Lower lobe of right lung (tissue), 2 donors: ENCODE measurements around the gene NPAS4. TPM values are rescaled to one million over a fixed set of nuclear protein-coding genes. Genes with fewer than 3 reads are reported as not detected.

Source experiments
- ATAC-seq, 2 donors: fragments of 200-7000 bp; cut with Tn5 transposase; one replicate each; pipeline ENCODE4 v1.9.1; 2020 to 2022; ENCODE audit warnings: mild to moderate bottlenecking in 2 of 2, moderate library complexity in 2 of 2
- DNase-seq: peaks from one replicate; pipeline ENCODE4 v3.0.0-alpha.2; 2020
- H3K27ac ChIP-seq: fragments of 200-600 bp; one replicate; pipeline ENCODE4 v1.8.0; 2022
- H3K27me3 ChIP-seq: fragments of 200-600 bp; one replicate; pipeline ENCODE4 v1.8.0; 2022; ENCODE audit warnings: low read depth
- H3K36me3 ChIP-seq: fragments of 200-600 bp; one replicate; pipeline ENCODE4 v1.8.0; 2022; ENCODE audit warnings: mild to moderate bottlenecking
- H3K4me1 ChIP-seq: fragments of 200-600 bp; one replicate; pipeline ENCODE4 v1.8.0; 2022
- H3K4me3 ChIP-seq: fragments of 200-600 bp; one replicate; pipeline ENCODE4 v1.8.0; 2022; ENCODE audit warnings: mild to moderate bottlenecking
- H3K9me3 ChIP-seq: fragments of 200-600 bp; one replicate; pipeline ENCODE4 v1.8.0; 2022
- CTCF ChIP-seq: fragments of 200-600 bp; IDR thresholded peaks from one replicate; pipeline ENCODE4 v1.8.0; 2022; ENCODE audit warnings: antibody characterized with exemption, mild to moderate bottlenecking
- intact Hi-C: fragments of 100-400 bp; cut with DNase I; formaldehyde crosslinking; loops from one replicate; pipeline ENCODE4 v1.11.0; 2022
- total RNA-seq: library from RNA; stranded (reverse); fragmentation: NEBNext Ultra II Directional; extraction: Animal tissue kit (Norgen Biotek cat#: 25700); gene quantifications from one replicate; pipeline ENCODE4 v1.2.1, GENCODE V29; 2021
- donor health status: DM: no; HTN: yes; CAD: no; lungs with severe emphysema.

The NPAS4 gene
- total RNA-seq, 1 donor from 2014 or later = not detected

- Histone ChIP-seq H3K4me3 (peak overlapping the region; percentile 35), H3K27ac (no peak overlapping the region), H3K36me3 (no peaks in the 10 kb centered on the region), H3K9me3 (no peaks in the 10 kb centered on the region), H3K27me3 (no peaks in the 10 kb centered on the region), H3K4me1 (peaks cover 7% of the 10 kb centered on the region)
- ATAC-seq (peak; percentile 82 to 86), DNase-seq (peak; percentile 90)
- peak; percentile 94 for TF ChIP-seq CTCF
- intact Hi-C loops = no loop called here
These were observed 34.4 kb upstream of the NPAS4 start for GRCh38 chr11:66386171-66387069.

- Histone ChIP-seq H3K27ac (no peak overlapping the region), H3K9me3 (no peaks in the 10 kb centered on the region), H3K27me3 (peaks cover 6% of the 10 kb centered on the region), H3K4me1 (peaks cover 7% of the 10 kb centered on the region), H3K4me3 (no peak overlapping the region), H3K36me3 (no peaks in the 10 kb centered on the region)
- ATAC-seq (peak; percentile 76 to 84), DNase-seq (peak; percentile 78)
- TF ChIP-seq CTCF = peak; percentile 77
- intact Hi-C loops = no loop called here
These were observed 32.0 kb upstream of the NPAS4 start for GRCh38 chr11:66388780-66389386.

- H3K4me3 ChIP-seq = no peak overlapping the region
- H3K36me3 ChIP-seq = no peaks in the 10 kb centered on the region
- intact Hi-C loops = no loop called here
- peaks cover 2% of the 10 kb centered on the region for H3K4me1 ChIP-seq
- H3K27me3 ChIP-seq = peaks cover 6% of the 10 kb centered on the region
- no peak for TF ChIP-seq CTCF
- DNase-seq (no peak), ATAC-seq (no peak)
- no peaks in the 10 kb centered on the region for H3K9me3 ChIP-seq
- H3K27ac ChIP-seq = no peak overlapping the region
These were observed 29.5 kb upstream of the NPAS4 start for GRCh38 chr11:66391322-66391721.

- Histone ChIP-seq H3K36me3 (no peaks in the 10 kb centered on the region), H3K27ac (no peak overlapping the region), H3K4me3 (no peak overlapping the region), H3K9me3 (no peaks in the 10 kb centered on the region), H3K27me3 (peaks cover 6% of the 10 kb centered on the region), H3K4me1 (no peaks in the 10 kb centered on the region)
- DNase-seq (no peak), ATAC-seq (no peak)
- no peak for TF ChIP-seq CTCF
- intact Hi-C loops = no loop called here
These were observed 26.9 kb upstream of the NPAS4 start for GRCh38 chr11:66393954-66394353.

- intact Hi-C loops = no loop called here
- peaks cover 6% of the 10 kb centered on the region for H3K4me1 ChIP-seq
- no peak overlapping the region for H3K27ac ChIP-seq
- no peak for TF ChIP-seq CTCF
- DNase-seq (no peak), ATAC-seq (no peak)
- H3K36me3 ChIP-seq = no peaks in the 10 kb centered on the region
- H3K27me3 ChIP-seq = peaks cover 31% of the 10 kb centered on the region
- H3K9me3 ChIP-seq = no peaks in the 10 kb centered on the region
- H3K4me3 ChIP-seq = no peak overlapping the region
These were observed 13.2 kb upstream of the NPAS4 start for GRCh38 chr11:66407651-66408050.
